HG03558 (cell line): ENCODE measurements around the gene ARMH1.

Experiments
- ATAC-seq: cut with Tn5 transposase; IDR thresholded peaks from one replicate; pipeline ENCODE4 v1.9.1; 2021; ENCODE audit warnings: moderate number of reproducible peaks; ENCODE audit not compliant: unreplicated experiment; ENCODE audit errors: extremely low read depth

The ARMH1 gene

GRCh38 chr1:44643721-44644334, 30.7 kb upstream of the ARMH1 start:
- no peak for ATAC-seq

GRCh38 chr1:44644806-44645205, 29.7 kb upstream of the ARMH1 start:
- ATAC-seq = no peak

GRCh38 chr1:44645476-44646244, 28.9 kb upstream of the ARMH1 start:
- ATAC-seq = no peak

- ATAC-seq = no peak
These were observed 28.0 kb upstream of the ARMH1 start for GRCh38 chr1:44646261-44647110.

GRCh38 chr1:44647896-44648295, 26.6 kb upstream of the ARMH1 start:
- ATAC-seq = no peak

- ATAC-seq = no peak
These were observed 25.8 kb upstream of the ARMH1 start for GRCh38 chr1:44648529-44649250.

GRCh38 chr1:44649788-44650158, 24.7 kb upstream of the ARMH1 start:
- ATAC-seq = no peak

GRCh38 chr1:44650159-44650831, 24.2 kb upstream of the ARMH1 start:
- ATAC-seq = no peak

- ATAC-seq = no peak
These were observed 23.4 kb upstream of the ARMH1 start for GRCh38 chr1:44651069-44651468.

- no peak for ATAC-seq
These were observed 21.9 kb upstream of the ARMH1 start for GRCh38 chr1:44652445-44653106.

- no peak for ATAC-seq
These were observed 21.2 kb upstream of the ARMH1 start for GRCh38 chr1:44653107-44653964.

GRCh38 chr1:44654621-44655187, 19.8 kb upstream of the ARMH1 start:
- ATAC-seq = no peak

GRCh38 chr1:44655609-44656008, 18.9 kb upstream of the ARMH1 start:
- no peak for ATAC-seq

GRCh38 chr1:44659566-44659965, 14.9 kb upstream of the ARMH1 start:
- no peak for ATAC-seq

- ATAC-seq = no peak
These were observed 14.3 kb upstream of the ARMH1 start for GRCh38 chr1:44660176-44660575.

GRCh38 chr1:44661781-44662682, 12.5 kb upstream of the ARMH1 start:
- ATAC-seq = no peak

GRCh38 chr1:44662683-44663030, 11.9 kb upstream of the ARMH1 start:
- ATAC-seq = no peak
